Esophagus squamous epithelium (tissue), 4 donors: ENCODE measurements around the gene PLEKHH2.

Experiments
- POLR2A ChIP-seq, 4 donors: fragments of 450-650 bp; IDR thresholded peaks; one replicate each; pipeline ENCODE4 v1.6.1; 2017; ENCODE audit warnings: antibody characterized with exemption in 4 of 4, mild to moderate bottlenecking in 4 of 4, moderate library complexity in 3 of 4
- TF ChIP-seq, protein P1 (sequence below), 6 experiments: fragments of 450-650 bp in 4 of 6; fragments of 200-600 bp in 2 of 6; sonication (generic) in 2 of 6; IDR thresholded peaks; one replicate each; pipeline ENCODE4 v1.5.1; 2016 to 2019; ENCODE audit warnings: antibody characterized with exemption in 6 of 6, mild to moderate bottlenecking in 4 of 6, moderate library complexity in 4 of 6

- TF ChIP-seq, protein P1, sequence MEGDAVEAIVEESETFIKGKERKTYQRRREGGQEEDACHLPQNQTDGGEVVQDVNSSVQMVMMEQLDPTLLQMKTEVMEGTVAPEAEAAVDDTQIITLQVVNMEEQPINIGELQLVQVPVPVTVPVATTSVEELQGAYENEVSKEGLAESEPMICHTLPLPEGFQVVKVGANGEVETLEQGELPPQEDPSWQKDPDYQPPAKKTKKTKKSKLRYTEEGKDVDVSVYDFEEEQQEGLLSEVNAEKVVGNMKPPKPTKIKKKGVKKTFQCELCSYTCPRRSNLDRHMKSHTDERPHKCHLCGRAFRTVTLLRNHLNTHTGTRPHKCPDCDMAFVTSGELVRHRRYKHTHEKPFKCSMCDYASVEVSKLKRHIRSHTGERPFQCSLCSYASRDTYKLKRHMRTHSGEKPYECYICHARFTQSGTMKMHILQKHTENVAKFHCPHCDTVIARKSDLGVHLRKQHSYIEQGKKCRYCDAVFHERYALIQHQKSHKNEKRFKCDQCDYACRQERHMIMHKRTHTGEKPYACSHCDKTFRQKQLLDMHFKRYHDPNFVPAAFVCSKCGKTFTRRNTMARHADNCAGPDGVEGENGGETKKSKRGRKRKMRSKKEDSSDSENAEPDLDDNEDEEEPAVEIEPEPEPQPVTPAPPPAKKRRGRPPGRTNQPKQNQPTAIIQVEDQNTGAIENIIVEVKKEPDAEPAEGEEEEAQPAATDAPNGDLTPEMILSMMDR (IDR thresholded peaks at IDR 0.05), result no peak
- TF ChIP-seq POLR2A (IDR thresholded peaks at IDR 0.05), result no peak
These were observed 125.2 kb downstream of the PLEKHH2 start for GRCh38 chr2:43762286-43762685.
